Measurements from ENCODE around the gene DNAJB5.
"Not testable (repeated sequence)": the region's sequence is repeated elsewhere in the genome, so short reads cannot be mapped to it uniquely, and the experiment has no call there.

The DNAJB5 gene

GRCh38 chr9:35001285-35001677 lies 11.7 kb downstream of the DNAJB5 start:
- FAIRE-seq: no peak

DNA sequence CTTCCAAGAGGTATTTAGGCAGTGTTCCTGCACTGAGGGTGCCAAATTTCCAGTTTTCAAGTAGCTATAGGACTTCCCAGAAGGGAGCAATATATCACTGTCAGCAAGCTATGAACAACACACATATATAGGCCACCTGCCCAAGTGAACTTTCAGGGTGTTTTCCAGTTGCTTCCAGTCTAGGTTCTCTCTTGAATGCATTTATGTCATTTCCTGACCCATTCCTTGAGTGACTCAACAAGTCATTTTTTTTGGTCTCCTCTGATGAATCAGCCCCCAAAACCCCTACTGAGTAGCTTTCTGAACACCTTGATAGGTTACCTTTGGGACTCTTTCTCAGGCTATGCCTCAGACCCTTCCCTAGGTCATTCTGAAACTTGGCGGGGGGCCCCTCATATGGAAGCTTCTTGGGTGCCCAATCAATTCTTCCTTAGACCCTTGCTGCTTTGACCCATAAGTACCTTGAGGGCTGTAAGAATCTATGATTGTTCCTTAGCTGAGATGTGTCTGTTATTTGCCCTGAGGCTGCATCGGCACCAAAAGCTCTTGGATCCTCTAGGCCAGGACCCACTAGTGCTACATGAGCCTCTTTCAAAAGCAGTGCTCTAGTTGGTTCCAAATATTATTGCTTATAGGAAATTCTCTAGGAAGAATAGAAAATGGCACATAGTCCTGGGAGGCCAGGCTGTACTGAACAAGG lies 12.4 kb downstream of the DNAJB5 start:
- FAIRE-seq: no peak

GRCh38 chr9:35002623-35003022 lies 13.1 kb downstream of the DNAJB5 start:
- no peak for FAIRE-seq

DNA sequence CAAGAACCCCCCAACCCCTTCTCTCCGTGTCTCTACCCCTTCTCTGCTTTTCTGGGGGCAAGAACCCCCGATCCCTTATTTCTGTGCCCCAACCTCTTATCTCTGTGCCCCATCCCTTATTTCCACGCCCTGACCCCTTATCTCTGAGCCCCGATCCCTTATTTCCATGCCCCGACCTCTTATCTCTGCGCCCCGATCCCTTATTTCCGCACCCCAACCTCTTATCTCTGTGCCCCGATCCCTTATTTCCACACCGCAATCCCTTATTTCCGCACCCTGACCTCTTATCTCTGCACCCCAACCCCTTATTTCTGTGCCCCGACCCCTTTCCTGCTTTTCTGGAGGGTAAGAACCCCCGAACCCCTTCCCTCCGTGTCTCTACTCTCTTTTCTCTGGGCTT lies 14.8 kb downstream of the DNAJB5 start:
- FAIRE-seq: not testable (repeated sequence)

GRCh38 chr9:35010351-35010958 lies 20.9 kb downstream of the DNAJB5 start:
- FAIRE-seq: no peak

DNA sequence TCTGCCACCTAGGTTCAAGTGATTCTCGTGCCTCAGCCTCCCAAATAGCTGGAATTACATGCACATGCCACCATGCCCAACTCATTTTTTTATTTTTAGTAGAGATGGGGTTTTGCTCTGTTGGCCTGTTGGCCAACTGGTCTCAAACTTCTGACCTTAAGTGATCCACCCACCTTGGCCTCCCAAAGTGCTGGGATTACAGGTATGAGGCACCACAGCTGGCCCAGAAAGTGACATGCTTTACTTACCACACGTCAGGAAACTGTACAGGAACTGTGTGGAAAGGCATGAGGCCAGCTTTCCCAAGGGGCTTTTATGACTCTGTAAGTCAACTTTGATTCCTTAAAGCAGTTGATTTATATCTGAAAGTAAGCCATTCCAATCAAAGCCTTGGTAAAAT lies 25.0 kb downstream of the DNAJB5 start:
- no peak for FAIRE-seq

DNA sequence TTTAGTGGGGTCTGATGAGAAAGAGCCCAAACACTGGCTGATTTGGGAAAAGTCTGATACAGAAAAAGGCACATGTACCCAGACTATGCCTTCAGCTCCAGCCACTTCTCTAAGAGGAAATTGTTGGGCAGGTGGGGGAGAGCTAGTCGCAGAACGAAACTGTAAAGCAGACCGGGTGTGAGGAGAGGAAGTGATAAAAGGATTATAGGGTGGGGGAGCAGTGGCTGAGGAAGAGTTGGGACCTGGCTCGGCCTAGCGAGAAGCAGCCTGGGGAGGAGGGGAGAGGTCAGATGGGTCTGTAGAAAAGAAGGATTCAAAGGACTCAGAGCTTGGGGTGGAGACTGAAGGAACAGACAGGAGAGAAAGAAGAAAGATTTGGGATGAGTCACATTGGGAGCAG lies 33.9 kb downstream of the DNAJB5 start:
- not testable (repeated sequence) for FAIRE-seq

- FAIRE-seq: no peak
Measured at GRCh38 chr9:35026671-35027070, 37.1 kb downstream of the DNAJB5 start.

GRCh38 chr9:35027374-35027773 lies 37.8 kb downstream of the DNAJB5 start:
- FAIRE-seq: no peak

DNA sequence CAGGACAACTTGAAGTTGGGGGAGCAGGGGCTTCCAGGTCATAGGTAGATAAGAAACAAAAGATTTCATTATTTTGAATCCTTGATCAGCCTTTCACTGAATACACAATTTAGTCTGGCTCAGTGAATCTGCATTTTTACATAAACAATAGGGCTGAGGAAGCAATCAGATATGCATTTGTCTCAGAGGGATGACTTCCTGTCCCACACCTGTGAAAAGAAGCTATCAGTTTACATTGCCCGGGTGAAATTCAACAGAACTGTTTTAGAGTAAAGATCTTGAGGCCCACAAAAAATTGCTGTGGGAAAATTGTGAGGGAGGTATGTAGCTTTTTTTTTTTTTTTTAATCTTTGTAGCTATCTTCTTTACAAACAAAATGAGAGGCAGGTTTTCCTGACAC lies 38.3 kb downstream of the DNAJB5 start:
- FAIRE-seq: no peak

- no peak for FAIRE-seq
Measured at GRCh38 chr9:35028341-35028740, 38.8 kb downstream of the DNAJB5 start.

DNA sequence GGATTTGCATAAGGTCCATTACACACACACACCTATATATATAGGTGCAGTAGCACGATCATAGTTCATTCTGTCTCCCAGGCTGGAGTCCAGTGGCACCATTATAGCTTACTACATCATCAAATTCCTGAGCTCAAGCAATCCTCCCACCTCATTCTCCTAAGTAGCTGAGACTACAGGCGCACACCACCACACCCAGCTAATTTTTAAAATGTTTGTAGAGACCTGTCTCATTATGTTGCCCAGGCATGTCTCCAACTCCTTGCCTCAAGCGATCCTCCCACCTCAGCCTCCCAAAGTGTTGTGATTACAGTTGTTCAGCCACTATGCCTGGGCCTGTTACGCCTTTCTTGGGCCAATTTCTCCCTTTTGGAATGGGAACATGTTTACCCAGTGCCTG lies 39.7 kb downstream of the DNAJB5 start:
- FAIRE-seq: no peak

DNA sequence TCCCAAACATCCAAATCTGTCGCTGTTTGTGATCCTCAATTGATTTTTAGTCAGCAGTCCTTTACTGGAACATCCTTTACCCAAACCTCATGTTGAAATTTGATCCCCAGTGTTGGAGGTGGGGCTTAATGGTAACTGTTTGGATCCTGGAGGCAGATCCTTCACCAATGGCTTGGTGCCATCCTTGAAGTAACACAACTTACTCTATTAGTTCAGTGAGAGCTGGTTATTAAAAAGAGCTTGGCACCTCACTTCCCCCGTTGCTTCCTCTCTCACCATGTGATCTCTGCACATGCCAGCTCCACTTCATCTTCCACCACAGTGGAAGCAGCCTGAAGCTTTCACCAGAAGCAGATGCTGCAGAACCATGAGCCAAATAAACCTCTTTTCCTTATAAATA lies 40.3 kb downstream of the DNAJB5 start:
- no peak for FAIRE-seq

DNA sequence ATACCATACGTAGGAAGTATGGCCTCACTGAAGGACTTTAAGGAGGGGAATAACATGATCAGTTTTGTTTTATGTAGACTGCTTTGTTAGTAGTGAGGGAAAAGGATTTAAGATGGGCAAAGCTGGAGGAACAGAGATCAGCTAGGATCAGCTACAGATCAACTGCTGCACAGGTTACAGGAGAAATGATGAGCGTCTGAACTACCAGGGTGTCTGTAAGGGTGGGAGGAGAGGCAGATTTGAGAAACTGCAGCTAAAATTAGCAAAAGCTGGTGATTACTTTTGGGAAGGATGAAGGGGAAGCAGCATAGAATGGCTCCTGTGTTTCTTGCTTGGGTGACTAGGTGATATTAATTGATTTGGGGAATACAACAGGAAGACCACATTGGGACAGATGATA lies 43.6 kb downstream of the DNAJB5 start:
- no peak for FAIRE-seq

- no peak for FAIRE-seq
Measured at GRCh38 chr9:35035851-35036701, 46.5 kb downstream of the DNAJB5 start.

DNA sequence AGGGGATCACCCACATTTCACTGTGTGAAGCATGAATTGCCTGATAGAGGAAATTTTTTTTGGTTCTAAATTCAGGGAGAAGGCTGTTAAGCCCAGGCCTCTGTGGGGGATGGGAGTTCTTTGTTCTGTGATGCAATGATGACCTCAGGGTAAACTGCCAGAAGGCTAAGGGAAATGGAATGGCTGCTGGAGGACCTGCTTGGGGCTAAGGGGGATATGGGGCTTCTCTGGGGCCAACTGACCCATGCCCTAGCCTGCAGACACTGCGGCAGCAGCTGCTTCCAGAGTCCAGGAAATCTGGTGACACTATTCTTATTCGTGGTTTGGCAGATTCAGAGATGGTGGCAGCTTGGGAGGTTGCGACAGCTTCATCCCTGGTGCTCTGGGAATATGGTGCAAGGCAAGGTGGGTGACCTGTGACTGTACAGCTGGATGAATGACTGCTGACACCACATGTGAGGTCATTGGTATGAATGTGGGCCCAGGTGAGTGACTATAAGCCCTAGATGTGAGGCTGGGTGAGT lies 52.6 kb downstream of the DNAJB5 start:
- FAIRE-seq: no peak

- no peak for FAIRE-seq
Measured at GRCh38 chr9:35042891-35043545, 53.5 kb downstream of the DNAJB5 start.

- no peak for FAIRE-seq
Measured at GRCh38 chr9:35044071-35044470, 54.5 kb downstream of the DNAJB5 start.
